Measurements from ENCODE around the gene DUXA. TPM values are rescaled to one million over a fixed set of nuclear protein-coding genes. Genes with fewer than 3 reads are reported as not detected.

Gene DUXA
- total RNA-seq (not detected in 2 replicates), polyA plus RNA-seq (not detected in 2 replicates), polyA minus RNA-seq (ENCODE audit: low replicate concordance) (not detected in 2 replicates)
- polyA plus RNA-seq (2012) = not detected in 2 replicates

- no peaks in the 10 kb centered on the region for H3K4me1 ChIP-seq (ENCODE audit: control insufficient read depth, extremely low read depth, insufficient read depth, low read length)
- H3K79me2 ChIP-seq (ENCODE audit: control insufficient read depth, insufficient read depth, low read length) = no peaks in the 10 kb centered on the region
- no peak within 1 kb of the TSS for H3K4me2 ChIP-seq (ENCODE audit: extremely low read depth, insufficient read depth, low read length)
- H2AFZ ChIP-seq (ENCODE audit: low read length) = no peak within 1 kb of the TSS
- no peaks in the 10 kb centered on the region for H3K36me3 ChIP-seq (ENCODE audit: control insufficient read depth, insufficient read depth, low read length)
- no peak within 1 kb of the TSS for H3K9ac ChIP-seq (ENCODE audit: insufficient read depth, low read length)
- no peak within 1 kb of the TSS for H3K27ac ChIP-seq (ENCODE audit: insufficient read depth, low read length)
- TF ChIP-seq CTCF (conservative IDR thresholded peaks at IDR 0.05 in 1 of 2, IDR thresholded peaks at IDR 0.05 in 1 of 2; ENCODE audit: low read depth in 1 of 2, low read length in 2 of 2) = no peak
- TF ChIP-seq EZH2 (IDR thresholded peaks at IDR 0.05; ENCODE audit: low read length, missing control alignments) = no peak
- no peaks in the 10 kb centered on the region for H3K27me3 ChIP-seq (ENCODE audit: control insufficient read depth, insufficient read depth, low read length)
- no peak for DNase-seq (ENCODE audit: low read depth in 2 of 2)
- no peaks in the 10 kb centered on the region for H3K9me3 ChIP-seq (ENCODE audit: control insufficient read depth, insufficient read depth, low read depth, low read length)
- no peaks in the 10 kb centered on the region for H4K20me1 ChIP-seq (ENCODE audit: control insufficient read depth, extremely low read depth, insufficient read depth, low read length)
- no peak within 1 kb of the TSS for H3K4me3 ChIP-seq (replicated peaks in 1 of 4; ENCODE audit: control extremely low read depth in 1 of 4, insufficient read depth in 1 of 4, low read depth in 3 of 4, low read length in 4 of 4)
Observed at GRCh38 chr19:57167385-57167784, at the start of gene DUXA. DUXA (minus strand) TSS chr19:57167485; CDS start chr19:57167443, 42 bp downstream.

- H3K79me2 ChIP-seq (ENCODE audit: control insufficient read depth, insufficient read depth, low read length) = no peaks in the 10 kb centered on the region
- no peak for DNase-seq (ENCODE audit: low read depth in 2 of 2)
- H2AFZ ChIP-seq (ENCODE audit: low read length) = no peak overlapping the region
- H3K27ac ChIP-seq (ENCODE audit: insufficient read depth, low read length) = no peak overlapping the region
- no peaks in the 10 kb centered on the region for H3K9me3 ChIP-seq (ENCODE audit: control insufficient read depth, insufficient read depth, low read depth, low read length)
- peaks cover 18% of the 10 kb centered on the region for H3K36me3 ChIP-seq (ENCODE audit: control insufficient read depth, insufficient read depth, low read length)
- no peaks in the 10 kb centered on the region for H3K4me1 ChIP-seq (ENCODE audit: control insufficient read depth, extremely low read depth, insufficient read depth, low read length)
- no peaks in the 10 kb centered on the region for H3K27me3 ChIP-seq (ENCODE audit: control insufficient read depth, insufficient read depth, low read length)
- TF ChIP-seq EZH2 (IDR thresholded peaks at IDR 0.05; ENCODE audit: low read length, missing control alignments) = no peak
- no peak overlapping the region for H3K4me3 ChIP-seq (replicated peaks in 1 of 4; ENCODE audit: control extremely low read depth in 1 of 4, insufficient read depth in 1 of 4, low read depth in 3 of 4, low read length in 4 of 4)
- no peaks in the 10 kb centered on the region for H4K20me1 ChIP-seq (ENCODE audit: control insufficient read depth, extremely low read depth, insufficient read depth, low read length)
- H3K9ac ChIP-seq (ENCODE audit: insufficient read depth, low read length) = no peak overlapping the region
- no peak overlapping the region for H3K4me2 ChIP-seq (ENCODE audit: extremely low read depth, insufficient read depth, low read length)
Observed at GRCh38 chr19:57212109-57212508, 44.8 kb upstream of the DUXA start.

GRCh38 chr19:57210381-57210780, 43.1 kb upstream of the DUXA start:
- no peak overlapping the region for H3K27ac ChIP-seq (ENCODE audit: insufficient read depth, low read length)

More at GRCh38 chr19:57210381-57210780, 43.1 kb upstream of the DUXA start:
- H3K4me2 ChIP-seq (ENCODE audit: extremely low read depth, insufficient read depth, low read length) = no peak overlapping the region
- no peak overlapping the region for H2AFZ ChIP-seq (ENCODE audit: low read length)
- H3K9me3 ChIP-seq (ENCODE audit: control insufficient read depth, insufficient read depth, low read depth, low read length) = no peaks in the 10 kb centered on the region
- H3K79me2 ChIP-seq (ENCODE audit: control insufficient read depth, insufficient read depth, low read length) = no peaks in the 10 kb centered on the region
- no peak for TF ChIP-seq CTCF (conservative IDR thresholded peaks at IDR 0.05 in 1 of 2, IDR thresholded peaks at IDR 0.05 in 1 of 2; ENCODE audit: low read depth in 1 of 2, low read length in 2 of 2)
- no peak for TF ChIP-seq EZH2 (IDR thresholded peaks at IDR 0.05; ENCODE audit: low read length, missing control alignments)
- no peak overlapping the region for H3K9ac ChIP-seq (ENCODE audit: insufficient read depth, low read length)
- no peak for DNase-seq (ENCODE audit: low read depth in 2 of 2)
- no peak overlapping the region for H3K4me3 ChIP-seq (replicated peaks in 1 of 4; ENCODE audit: control extremely low read depth in 1 of 4, insufficient read depth in 1 of 4, low read depth in 3 of 4, low read length in 4 of 4)
- peaks cover 24% of the 10 kb centered on the region for H3K36me3 ChIP-seq (ENCODE audit: control insufficient read depth, insufficient read depth, low read length)
- no peaks in the 10 kb centered on the region for H4K20me1 ChIP-seq (ENCODE audit: control insufficient read depth, extremely low read depth, insufficient read depth, low read length)
- no peaks in the 10 kb centered on the region for H3K4me1 ChIP-seq (ENCODE audit: control insufficient read depth, extremely low read depth, insufficient read depth, low read length)
- no peaks in the 10 kb centered on the region for H3K27me3 ChIP-seq (ENCODE audit: control insufficient read depth, insufficient read depth, low read length)

All from fibroblast of lung (primary cell).